Upper lobe of right lung (tissue), 1 donor: ENCODE data around the gene PLA2G3. TPM values are rescaled to one million over a fixed set of nuclear protein-coding genes. Genes with fewer than 3 reads are reported as not detected.
"Not testable (repeated sequence)": the region's sequence is repeated elsewhere in the genome, so short reads cannot be mapped to it uniquely, and the experiment has no call there.

Source experiments
- ATAC-seq: fragments of 200-7000 bp; cut with Tn5 transposase; one replicate; pipeline ENCODE4 v1.9.1; 2020; ENCODE audit warnings: mild to moderate bottlenecking, moderate library complexity
- DNase-seq: peaks from one replicate; pipeline ENCODE4 v3.0.0-alpha.2; 2020
- H3K27ac ChIP-seq: fragments of 200-600 bp; one replicate; pipeline ENCODE4 v1.8.0; 2022
- H3K27me3 ChIP-seq: fragments of 200-600 bp; one replicate; pipeline ENCODE4 v1.8.0; 2022; ENCODE audit warnings: mild to moderate bottlenecking
- H3K36me3 ChIP-seq: fragments of 200-600 bp; one replicate; pipeline ENCODE4 v1.8.0; 2022
- H3K4me1 ChIP-seq: fragments of 200-600 bp; one replicate; pipeline ENCODE4 v1.8.0; 2022
- H3K4me3 ChIP-seq: fragments of 200-600 bp; one replicate; pipeline ENCODE4 v1.8.0; 2022; ENCODE audit warnings: mild to moderate bottlenecking
- H3K9me3 ChIP-seq: fragments of 200-600 bp; one replicate; pipeline ENCODE4 v1.8.0; 2022
- CTCF ChIP-seq: fragments of 200-600 bp; IDR thresholded peaks from one replicate; pipeline ENCODE4 v1.8.0; 2022; ENCODE audit warnings: antibody characterized with exemption
- intact Hi-C: fragments of 100-400 bp; cut with DNase I; formaldehyde crosslinking; loops from one replicate; pipeline ENCODE4 v1.11.0; 2022
- total RNA-seq: library from RNA; stranded (reverse); fragmentation: NEBNext Ultra II Directional; extraction: Animal tissue kit (Norgen Biotek cat#: 25700); gene quantifications from one replicate; pipeline ENCODE4 v1.2.1, GENCODE V29; 2021
- donor health status: DM: no; HTN: yes; CAD: no; lungs with severe emphysema.

The PLA2G3 gene
- total RNA-seq, 1 donor from 2014 or later, result 6.9 TPM

- no peak for DNase-seq
- TF ChIP-seq CTCF, result no peak
- H3K36me3 ChIP-seq, result peaks cover 46% of the 10 kb centered on the region
Measured at GRCh38 chr22:31098632-31099110, 41.6 kb downstream of the PLA2G3 start.

GRCh38 chr22:31097941-31098631 is 42.2 kb downstream of the PLA2G3 start:
- Histone ChIP-seq H3K9me3 (no peaks in the 10 kb centered on the region), H3K4me1 (no peaks in the 10 kb centered on the region), H3K27ac (no peak overlapping the region), H3K36me3 (peaks cover 51% of the 10 kb centered on the region), H3K27me3 (no peaks in the 10 kb centered on the region), H3K4me3 (no peak overlapping the region)
- TF ChIP-seq CTCF, result no peak
- DNase-seq (no peak), ATAC-seq (no peak)
- intact Hi-C loops, result no loop called here

More at GRCh38 chr22:31098632-31099110, 41.6 kb downstream of the PLA2G3 start:
- no peak overlapping the region for H3K27ac ChIP-seq
- H3K4me3 ChIP-seq, result no peak overlapping the region
- H3K27me3 ChIP-seq, result no peaks in the 10 kb centered on the region
- no peaks in the 10 kb centered on the region for H3K4me1 ChIP-seq
- intact Hi-C loops, result no loop called here
- no peak for ATAC-seq
- H3K9me3 ChIP-seq, result no peaks in the 10 kb centered on the region

- H3K4me1 ChIP-seq, H3K27me3 ChIP-seq, H3K4me3 ChIP-seq, H3K27ac ChIP-seq, H3K9me3 ChIP-seq, intact Hi-C loops, DNase-seq, ATAC-seq: not testable (repeated sequence)
- H3K36me3 ChIP-seq, result peaks cover 56% of the 10 kb centered on the region
Measured at GRCh38 chr22:31097539-31097938, 42.8 kb downstream of the PLA2G3 start.

GRCh38 chr22:31096657-31097279 is 43.5 kb downstream of the PLA2G3 start:
- DNase-seq (no peak), ATAC-seq (no peak)
- Histone ChIP-seq H3K9me3 (no peaks in the 10 kb centered on the region), H3K36me3 (peaks cover 63% of the 10 kb centered on the region), H3K4me3 (no peak overlapping the region), H3K27ac (no peak overlapping the region), H3K4me1 (no peaks in the 10 kb centered on the region), H3K27me3 (no peaks in the 10 kb centered on the region)
- TF ChIP-seq CTCF, result no peak
- intact Hi-C loops, result no loop called here

- ATAC-seq, result no peak
- no peak for TF ChIP-seq CTCF
Measured at GRCh38 chr22:31095637-31096249, 44.6 kb downstream of the PLA2G3 start.

GRCh38 chr22:31094741-31095140 is 45.6 kb downstream of the PLA2G3 start:
- Histone ChIP-seq H3K4me1 (no peaks in the 10 kb centered on the region), H3K4me3 (no peak overlapping the region), H3K9me3 (no peaks in the 10 kb centered on the region), H3K27ac (no peak overlapping the region), H3K27me3 (no peaks in the 10 kb centered on the region), H3K36me3 (peaks cover 79% of the 10 kb centered on the region)
- no peak for ATAC-seq
- no peak for DNase-seq
- intact Hi-C loops, result no loop called here
- TF ChIP-seq CTCF, result no peak

More at GRCh38 chr22:31095637-31096249, 44.6 kb downstream of the PLA2G3 start:
- Histone ChIP-seq H3K9me3 (no peaks in the 10 kb centered on the region), H3K36me3 (peaks cover 71% of the 10 kb centered on the region), H3K27ac (no peak overlapping the region), H3K27me3 (no peaks in the 10 kb centered on the region), H3K4me1 (no peaks in the 10 kb centered on the region), H3K4me3 (no peak overlapping the region)
- no peak for DNase-seq
- intact Hi-C loops, result no loop called here
